ENCODE measurements around the gene WASF2.

Gene WASF2

DNA sequence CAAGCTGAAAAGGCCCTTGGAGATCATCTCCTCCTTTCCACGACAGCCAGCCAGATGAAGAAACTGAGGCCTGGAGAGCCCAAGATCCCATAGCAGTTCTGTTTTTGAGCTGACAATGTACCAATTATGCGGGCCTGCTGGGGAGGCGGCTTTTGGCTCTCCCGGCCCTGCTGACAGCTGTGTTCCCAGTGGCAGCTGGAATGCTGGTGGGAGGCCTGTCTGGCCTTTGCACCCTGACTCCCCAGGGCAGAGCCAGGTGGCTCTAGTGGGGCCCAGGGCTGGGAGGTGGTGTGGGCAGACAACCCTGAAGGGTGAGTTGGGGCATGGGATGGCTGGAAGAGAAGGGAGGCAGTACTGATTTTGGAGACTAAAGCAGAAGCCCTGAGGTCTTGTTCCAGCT, 30.7 kb upstream of the WASF2 start:
- Histone ChIP-seq H3K9me3 (ENCODE audit: insufficient read depth, low read length) (no peaks in the 10 kb centered on the region), H3K4me2 (ENCODE audit: low read depth, low read length, poor library complexity, severe bottlenecking) (no peak overlapping the region), H2AFZ (ENCODE audit: low read depth, low read length, severe bottlenecking) (no peak overlapping the region), H3K27me3 (ENCODE audit: low read length) (no peaks in the 10 kb centered on the region), H3K79me2 (ENCODE audit: insufficient read depth, low read length) (no peaks in the 10 kb centered on the region), H3F3A (ENCODE audit: insufficient read depth) (peaks cover 7% of the 10 kb centered on the region; the same call in 1 of the 2 replicates), H4K20me1 (ENCODE audit: low read depth, low read length) (no peaks in the 10 kb centered on the region), H3K9me2 (replicated peaks; ENCODE audit: insufficient read depth, low read length) (no peaks in the 10 kb centered on the region), H3K4me3 (ENCODE audit: insufficient read depth, low read length, poor library complexity, severe bottlenecking) (no peak overlapping the region), H3K9ac (ENCODE audit: low read length) (no peak overlapping the region), H3K36me3 (ENCODE audit: low read length) (no peaks in the 10 kb centered on the region), H3K27ac (ENCODE audit: low read depth, low read length) (no peak overlapping the region)
- TF ChIP-seq, protein P1, sequence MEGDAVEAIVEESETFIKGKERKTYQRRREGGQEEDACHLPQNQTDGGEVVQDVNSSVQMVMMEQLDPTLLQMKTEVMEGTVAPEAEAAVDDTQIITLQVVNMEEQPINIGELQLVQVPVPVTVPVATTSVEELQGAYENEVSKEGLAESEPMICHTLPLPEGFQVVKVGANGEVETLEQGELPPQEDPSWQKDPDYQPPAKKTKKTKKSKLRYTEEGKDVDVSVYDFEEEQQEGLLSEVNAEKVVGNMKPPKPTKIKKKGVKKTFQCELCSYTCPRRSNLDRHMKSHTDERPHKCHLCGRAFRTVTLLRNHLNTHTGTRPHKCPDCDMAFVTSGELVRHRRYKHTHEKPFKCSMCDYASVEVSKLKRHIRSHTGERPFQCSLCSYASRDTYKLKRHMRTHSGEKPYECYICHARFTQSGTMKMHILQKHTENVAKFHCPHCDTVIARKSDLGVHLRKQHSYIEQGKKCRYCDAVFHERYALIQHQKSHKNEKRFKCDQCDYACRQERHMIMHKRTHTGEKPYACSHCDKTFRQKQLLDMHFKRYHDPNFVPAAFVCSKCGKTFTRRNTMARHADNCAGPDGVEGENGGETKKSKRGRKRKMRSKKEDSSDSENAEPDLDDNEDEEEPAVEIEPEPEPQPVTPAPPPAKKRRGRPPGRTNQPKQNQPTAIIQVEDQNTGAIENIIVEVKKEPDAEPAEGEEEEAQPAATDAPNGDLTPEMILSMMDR (IDR thresholded peaks at IDR 0.05; ENCODE audit: insufficient read depth, low read length, poor library complexity, severe bottlenecking): no peak
- no peak for TF ChIP-seq EZH2phosphoT487 (conservative IDR thresholded peaks at IDR 0.05; ENCODE audit: low read length)

DNA sequence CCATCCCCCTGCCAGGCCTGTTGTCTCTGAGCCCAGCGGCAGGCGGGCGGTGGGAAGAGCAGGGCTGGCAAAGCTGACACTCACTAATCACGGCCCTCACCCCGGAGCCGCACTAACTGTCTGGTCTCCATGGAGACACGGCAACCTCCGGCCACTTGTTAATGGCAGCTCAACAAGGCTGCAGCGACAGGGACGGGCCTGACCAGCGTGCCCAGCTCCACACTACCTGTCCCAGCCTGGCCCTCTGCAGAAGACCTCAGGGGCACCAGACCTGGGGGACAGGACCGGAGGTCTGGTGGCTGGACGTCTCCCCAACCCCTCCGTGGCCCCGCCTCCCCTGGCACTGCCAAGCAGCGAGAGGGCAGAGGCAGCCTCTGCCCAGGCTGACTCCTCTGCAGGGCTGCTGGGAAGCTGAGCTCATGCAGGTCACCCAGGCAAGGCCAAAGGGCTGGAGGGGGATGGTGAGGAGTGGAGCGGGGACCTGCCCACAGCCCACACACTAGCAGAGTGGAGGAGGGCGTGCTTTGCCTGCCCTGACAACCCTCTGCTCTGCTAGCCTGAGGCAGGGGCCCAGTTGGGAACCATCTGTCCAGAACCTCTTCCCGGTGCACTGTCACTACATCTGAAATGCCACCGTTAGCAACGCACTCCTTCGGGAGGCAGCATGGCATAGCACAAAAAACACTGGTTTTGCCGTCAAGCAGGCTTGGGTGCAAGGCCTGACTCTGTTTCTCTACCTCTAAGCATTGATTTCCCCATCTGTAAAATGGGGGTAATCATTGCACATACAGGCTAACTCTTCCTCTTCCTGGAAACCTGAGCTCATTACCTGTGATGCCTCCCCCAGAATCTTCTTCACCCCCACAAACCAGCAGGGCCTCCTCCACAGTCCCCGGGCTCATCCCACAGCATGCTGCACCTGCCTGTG, 29.6 kb upstream of the WASF2 start:
- TF ChIP-seq EZH2phosphoT487 (conservative IDR thresholded peaks at IDR 0.05; ENCODE audit: low read length): no peak
- TF ChIP-seq, protein P1 (IDR thresholded peaks at IDR 0.05; ENCODE audit: insufficient read depth, low read length, poor library complexity, severe bottlenecking): no peak
- no peak overlapping the region for H3K27ac ChIP-seq (ENCODE audit: low read depth, low read length)
- H3K9ac ChIP-seq (ENCODE audit: low read length): no peak overlapping the region

DNA sequence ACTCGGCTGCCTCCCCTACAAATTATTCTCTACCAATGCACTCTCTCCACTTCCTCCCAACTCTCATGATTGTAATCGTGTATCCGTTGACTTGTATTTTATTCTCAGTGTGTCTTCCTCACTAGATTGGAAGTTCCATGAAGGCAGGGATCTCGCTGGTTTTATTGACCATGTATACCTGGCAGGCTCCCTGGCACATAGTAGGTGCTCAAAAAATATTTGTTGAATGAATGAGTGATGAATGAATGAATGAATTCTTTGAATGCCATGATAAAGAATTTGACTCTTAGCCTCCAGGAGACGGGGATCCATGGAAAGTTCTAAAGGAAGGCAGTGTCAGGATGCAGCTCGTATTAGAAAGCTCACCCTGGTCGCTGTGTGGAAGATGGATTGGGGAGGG, 28.8 kb upstream of the WASF2 start:
- Histone ChIP-seq H3F3A (ENCODE audit: insufficient read depth) (no peaks in the 10 kb centered on the region), H3K4me3 (ENCODE audit: insufficient read depth, low read length, poor library complexity, severe bottlenecking) (no peak overlapping the region), H3K27me3 (ENCODE audit: low read length) (no peaks in the 10 kb centered on the region), H3K36me3 (ENCODE audit: low read length) (no peaks in the 10 kb centered on the region), H3K79me2 (ENCODE audit: insufficient read depth, low read length) (no peaks in the 10 kb centered on the region), H3K9ac (ENCODE audit: low read length) (no peak overlapping the region), H3K9me3 (ENCODE audit: insufficient read depth, low read length) (no peaks in the 10 kb centered on the region), H2AFZ (ENCODE audit: low read depth, low read length, severe bottlenecking) (no peak overlapping the region), H3K27ac (ENCODE audit: low read depth, low read length) (no peak overlapping the region), H3K4me2 (ENCODE audit: low read depth, low read length, poor library complexity, severe bottlenecking) (no peak overlapping the region), H3K9me2 (replicated peaks; ENCODE audit: insufficient read depth, low read length) (no peaks in the 10 kb centered on the region), H4K20me1 (ENCODE audit: low read depth, low read length) (no peaks in the 10 kb centered on the region)
- TF ChIP-seq EZH2phosphoT487 (conservative IDR thresholded peaks at IDR 0.05; ENCODE audit: low read length): no peak
- TF ChIP-seq, protein P1 (IDR thresholded peaks at IDR 0.05; ENCODE audit: insufficient read depth, low read length, poor library complexity, severe bottlenecking): no peak

More for the DNA sequence above, 29.6 kb upstream of the WASF2 start:
- Histone ChIP-seq H3K9me2 (replicated peaks; ENCODE audit: insufficient read depth, low read length) (no peaks in the 10 kb centered on the region), H3K4me3 (ENCODE audit: insufficient read depth, low read length, poor library complexity, severe bottlenecking) (no peak overlapping the region), H3K27me3 (ENCODE audit: low read length) (no peaks in the 10 kb centered on the region), H4K20me1 (ENCODE audit: low read depth, low read length) (no peaks in the 10 kb centered on the region), H3K9me3 (ENCODE audit: insufficient read depth, low read length) (no peaks in the 10 kb centered on the region), H3K4me2 (ENCODE audit: low read depth, low read length, poor library complexity, severe bottlenecking) (no peak overlapping the region), H3F3A (ENCODE audit: insufficient read depth) (no peaks in the 10 kb centered on the region), H3K79me2 (ENCODE audit: insufficient read depth, low read length) (no peaks in the 10 kb centered on the region), H3K36me3 (ENCODE audit: low read length) (no peaks in the 10 kb centered on the region), H2AFZ (ENCODE audit: low read depth, low read length, severe bottlenecking) (no peak overlapping the region)

Measured in SU-DHL-6 (cell line).